ENCODE results near the gene CNNM1. TPM values are rescaled to one million over a fixed set of nuclear protein-coding genes. Genes with fewer than 3 reads are reported as not detected.

The CNNM1 gene
- total and polyA plus RNA-seq, 8 donors = under 0.01 to 0.87 (median 0.31) TPM; not detected in 1

DNA sequence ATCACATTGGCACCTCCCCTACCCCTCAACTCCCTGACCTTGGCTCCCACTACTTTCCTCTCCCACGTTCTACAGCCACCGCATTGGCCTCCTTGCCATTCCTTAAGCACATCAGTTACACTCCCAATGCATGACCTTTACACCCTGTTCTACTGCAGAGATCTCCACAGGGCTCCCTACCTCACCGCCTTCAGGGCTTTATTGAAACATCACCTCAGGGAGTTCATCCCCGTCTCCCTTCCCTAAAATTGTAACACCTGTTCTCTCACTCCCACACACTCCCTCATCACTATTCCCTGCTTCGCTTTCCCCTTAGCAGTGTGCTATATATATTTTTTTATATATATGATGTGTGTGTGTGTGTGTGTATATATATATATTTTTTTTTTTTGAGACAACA, 18.5 kb downstream of the CNNM1 start:
- TF ChIP-seq EP300 (IDR thresholded peaks at IDR 0.05) (no peak), CTCF (IDR thresholded peaks at IDR 0.05) (no peak), POLR2A (IDR thresholded peaks at IDR 0.05) (no peak), POLR2AphosphoS5 (IDR thresholded peaks at IDR 0.05) (no peak)
- H3K36me3 ChIP-seq = no peaks in the 10 kb centered on the region
- H3K4me1 ChIP-seq = peaks cover 0 to 19% (median 3%) of the 10 kb centered on the region in 4 donors
- 78 to 87% (median 84%) methylated on average over 5 of the region's 5 CpGs for WGBS, 5 donors
- intact Hi-C loops (cut with DNase I; ENCODE audit: low total_unique reads) = no loop called here
- no peak for DNase-seq
- no peak overlapping the region for H3K4me3 ChIP-seq
- no peaks in the 10 kb centered on the region for H3K27me3 ChIP-seq
- no peaks in the 10 kb centered on the region for H3K9me3 ChIP-seq
- no peak overlapping the region for H3K27ac ChIP-seq

DNA sequence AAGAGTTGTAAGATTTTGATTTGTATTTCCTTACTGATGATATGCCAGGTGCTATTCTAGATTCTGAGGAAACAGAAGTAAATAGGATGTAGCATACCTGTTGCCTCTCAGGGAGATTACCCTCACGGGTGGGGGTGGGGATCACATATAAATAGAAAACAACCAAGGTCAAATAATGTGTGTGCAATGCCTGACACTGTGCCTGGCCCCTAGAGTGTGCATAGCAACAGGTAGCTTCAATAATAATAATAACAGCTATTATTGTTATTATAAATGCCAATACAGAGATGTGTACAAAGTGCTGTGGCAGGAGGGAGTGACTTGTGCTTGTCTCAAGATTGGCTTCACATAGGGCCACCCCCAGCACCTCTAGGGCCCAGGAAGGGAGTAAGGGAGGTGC, 24.0 kb downstream of the CNNM1 start:
- H3K9me3 ChIP-seq = no peaks in the 10 kb centered on the region
- intact Hi-C loops (cut with DNase I; ENCODE audit: low total_unique reads) = no loop called here
- H3K36me3 ChIP-seq = peaks cover 0 to 4% (median 0%) of the 10 kb centered on the region in 4 donors
- H3K4me3 ChIP-seq = no peak overlapping the region
- no peaks in the 10 kb centered on the region for H3K27me3 ChIP-seq
- TF ChIP-seq CTCF (IDR thresholded peaks at IDR 0.05) (no peak), POLR2A (IDR thresholded peaks at IDR 0.05) (no peak), POLR2AphosphoS5 (IDR thresholded peaks at IDR 0.05) (no peak), EP300 (IDR thresholded peaks at IDR 0.05) (no peak)
- no peak for DNase-seq
- 57 to 85% (median 73%) methylated on average over 1 of the region's 1 CpG for WGBS, 5 donors
- H3K4me1 ChIP-seq = peaks cover 0 to 6% (median 0%) of the 10 kb centered on the region in 4 donors
- no peak overlapping the region for H3K27ac ChIP-seq

- Histone ChIP-seq H3K27ac (no peak overlapping the region), H3K4me3 (no peak overlapping the region), H3K36me3 (peaks cover 0 to 17% (median 3%) of the 10 kb centered on the region in 4 donors), H3K9me3 (no peaks in the 10 kb centered on the region), H3K4me1 (peaks cover 0 to 6% (median 0%) of the 10 kb centered on the region in 4 donors), H3K27me3 (no peaks in the 10 kb centered on the region)
- 23 to 36% (median 33%) methylated on average over 3 of the region's 3 CpGs for WGBS, 5 donors
- intact Hi-C loops (cut with DNase I; ENCODE audit: low total_unique reads) = no loop called here
- DNase-seq = no peak
- TF ChIP-seq POLR2AphosphoS5 (IDR thresholded peaks at IDR 0.05) (no peak), POLR2A (IDR thresholded peaks at IDR 0.05) (no peak), CTCF (IDR thresholded peaks at IDR 0.05) (no peak), EP300 (IDR thresholded peaks at IDR 0.05) (no peak)
These were observed 28.5 kb downstream of the CNNM1 start for GRCh38 chr10:99357691-99358090.

DNA sequence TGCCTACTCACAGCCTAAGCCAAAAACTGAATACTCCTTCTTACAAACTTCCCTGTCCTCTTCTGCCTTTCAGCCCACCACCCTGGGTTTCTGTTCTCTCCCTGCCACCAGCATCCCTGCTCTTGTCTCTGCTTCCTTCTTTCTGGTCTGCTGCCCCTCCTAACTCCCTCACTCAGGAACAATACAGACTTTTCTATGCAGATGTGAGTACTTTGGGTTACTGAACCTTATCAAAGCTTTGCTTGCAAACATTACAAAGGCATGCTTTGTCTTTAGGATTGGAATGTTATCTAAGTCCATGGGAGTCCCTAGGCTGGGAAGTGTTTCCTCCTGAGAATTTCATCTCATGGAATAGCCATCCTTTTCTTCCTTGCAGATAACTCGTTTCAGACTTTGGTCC, 28.9 kb downstream of the CNNM1 start:
- Histone ChIP-seq H3K27ac (no peak overlapping the region), H3K4me3 (no peak overlapping the region), H3K9me3 (no peaks in the 10 kb centered on the region), H3K27me3 (no peaks in the 10 kb centered on the region), H3K4me1 (peaks cover 0 to 6% (median 0%) of the 10 kb centered on the region in 4 donors), H3K36me3 (peaks cover 0 to 21% (median 3%) of the 10 kb centered on the region in 4 donors)
- intact Hi-C loops (cut with DNase I; ENCODE audit: low total_unique reads) = no loop called here
- no peak for TF ChIP-seq EP300 (IDR thresholded peaks at IDR 0.05)
- no peak for TF ChIP-seq POLR2A (IDR thresholded peaks at IDR 0.05)
- TF ChIP-seq POLR2AphosphoS5 (IDR thresholded peaks at IDR 0.05) = no peak
- no peak for TF ChIP-seq CTCF (IDR thresholded peaks at IDR 0.05)
- WGBS, 5 donors = 34 to 66% (median 36%) methylated on average over 1 of the region's 1 CpG
- no peak for DNase-seq
